NOMO-1 (cell line): ENCODE data around the gene TAC4.

Experiments used
- DNase-seq, 2 experiments: peaks; one replicate each; lab custom pipeline; 2025; ENCODE audit not compliant: unreplicated experiment in 2 of 2; lab: John Stamatoyannopoulos, UW

The TAC4 gene

DNA sequence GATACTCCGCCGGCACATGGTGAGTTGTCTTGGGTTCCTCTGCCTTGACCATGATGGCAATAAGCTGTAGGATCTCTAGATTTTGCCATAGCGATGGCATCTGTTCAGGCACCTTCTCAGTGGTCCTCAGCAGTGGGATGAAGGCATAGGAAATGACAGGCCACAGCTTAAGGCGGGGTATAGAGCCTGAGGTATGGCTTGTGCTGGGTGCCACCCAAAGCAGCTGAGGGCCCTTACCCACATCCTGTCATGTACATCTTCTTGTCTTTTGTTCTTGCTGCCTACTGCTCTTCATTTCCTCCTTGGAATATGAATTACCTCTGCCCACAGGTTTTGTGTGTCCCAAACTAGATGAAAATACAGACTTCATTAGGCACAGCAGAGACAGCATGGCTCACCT lies 29.9 kb downstream of the TAC4 start:
- no peak for DNase-seq

DNA sequence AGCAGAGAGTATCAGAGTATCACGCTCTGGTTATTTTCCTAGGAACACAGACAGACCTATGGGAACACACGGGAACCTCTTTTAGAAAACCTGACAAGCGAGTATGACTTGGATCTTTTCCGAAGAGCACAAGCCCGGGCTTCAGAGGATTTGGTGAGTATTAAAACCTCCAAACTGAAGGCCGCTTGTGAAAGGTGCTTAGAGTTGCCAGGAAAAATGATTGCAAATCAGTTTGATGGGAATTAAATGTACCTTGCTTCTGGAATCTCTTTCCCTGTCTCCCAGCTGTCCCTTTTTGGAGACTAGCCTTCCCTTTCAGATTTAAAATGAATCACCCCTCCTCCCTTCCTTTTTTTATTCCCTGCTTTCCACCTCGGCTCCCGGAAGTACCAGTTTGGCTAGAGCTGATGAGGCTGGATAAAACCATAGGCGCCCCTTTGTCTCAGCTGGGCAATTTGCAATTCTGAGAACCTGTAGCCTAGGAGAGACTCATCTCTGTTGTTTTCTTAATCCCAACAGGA lies 32.0 kb downstream of the TAC4 start:
- no peak for DNase-seq

DNA sequence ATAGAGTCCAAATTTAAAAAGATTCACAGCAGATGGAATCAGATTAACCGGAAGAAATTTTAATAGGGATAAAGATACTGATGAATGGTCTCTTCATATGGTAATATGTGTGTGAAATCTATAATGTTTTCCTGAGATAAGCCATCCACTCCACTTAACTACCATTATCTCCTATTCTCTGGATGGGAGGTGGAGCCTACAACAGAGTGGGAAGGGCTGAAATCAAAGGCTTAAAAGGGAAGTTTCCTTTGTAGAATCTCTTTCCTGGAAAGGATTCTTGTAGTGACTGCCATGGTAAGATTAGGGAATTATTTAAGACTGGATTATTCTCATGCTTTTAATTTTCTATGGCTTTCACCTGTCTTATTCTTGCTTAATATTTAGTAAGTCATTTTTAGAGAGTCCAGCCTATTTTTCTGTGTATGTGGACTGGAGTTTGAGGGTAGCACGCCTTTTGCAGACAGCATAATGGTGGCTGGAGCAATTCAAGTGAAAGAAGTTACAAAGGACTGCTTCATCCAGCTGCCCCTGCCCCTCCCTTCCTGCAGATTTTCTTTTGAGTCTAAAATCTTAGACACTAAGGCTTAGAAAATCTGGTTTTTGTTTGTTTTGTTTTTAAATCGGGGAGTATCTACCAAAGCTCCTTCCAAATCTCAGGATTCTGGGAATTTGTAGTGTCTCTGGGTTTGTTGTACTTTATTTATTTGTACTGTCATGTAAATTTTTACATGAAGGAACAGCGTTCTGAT lies 32.9 kb downstream of the TAC4 start:
- no peak for DNase-seq

DNA sequence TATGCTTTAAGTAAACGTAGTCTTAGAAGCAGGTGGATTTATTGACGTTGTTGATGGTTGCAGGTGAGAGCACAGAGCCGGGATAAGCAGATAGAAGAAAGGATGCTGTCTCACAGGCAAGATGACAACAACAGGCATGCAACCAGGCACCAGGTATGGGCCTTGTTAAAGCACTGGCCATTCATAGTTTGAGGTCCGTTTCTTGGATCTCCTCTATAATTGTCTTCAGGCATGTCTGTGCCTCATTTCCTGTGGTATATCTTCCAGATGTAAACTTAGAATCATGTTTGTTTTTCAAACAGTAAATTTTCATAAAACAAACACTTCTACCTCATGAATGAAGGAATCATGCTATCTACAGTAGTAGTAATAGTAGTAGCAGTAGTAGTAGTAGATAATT lies 38.8 kb downstream of the TAC4 start:
- DNase-seq: no peak

DNA sequence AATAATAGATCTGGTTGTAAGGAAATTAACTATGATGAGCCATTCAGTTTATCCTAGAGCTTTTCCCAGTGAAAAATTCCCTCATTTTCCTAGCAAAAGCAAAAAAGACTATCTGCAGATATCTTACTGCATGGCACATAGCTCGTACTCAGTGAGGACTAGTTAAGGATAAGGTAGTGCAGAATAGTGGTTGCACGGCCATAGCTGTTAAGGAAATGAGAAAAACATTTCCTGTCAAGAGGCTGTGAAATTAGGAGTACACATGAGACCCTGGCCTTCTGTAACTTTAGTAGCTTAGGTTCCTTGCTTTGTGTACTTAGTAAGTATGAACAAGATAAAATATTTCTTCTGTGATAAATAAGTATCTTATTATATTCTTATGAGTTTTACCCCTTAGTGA lies 49.1 kb downstream of the TAC4 start:
- DNase-seq: no peak

DNA sequence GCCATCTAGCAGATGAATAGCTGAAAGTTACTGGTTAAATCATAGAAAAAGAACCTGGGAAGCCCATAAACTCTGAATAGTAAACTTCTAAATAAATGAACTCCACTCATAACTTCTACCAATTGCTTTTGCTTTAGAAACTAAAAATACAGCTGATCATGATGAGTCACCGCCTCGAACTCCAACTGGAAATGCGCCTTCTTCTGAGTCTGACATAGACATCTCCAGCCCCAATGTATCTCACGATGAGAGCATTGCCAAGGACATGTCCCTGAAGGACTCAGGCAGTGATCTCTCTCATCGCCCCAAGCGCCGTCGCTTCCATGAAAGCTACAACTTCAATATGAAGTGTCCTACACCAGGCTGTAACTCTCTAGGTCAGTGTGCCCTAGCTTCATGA lies 49.7 kb downstream of the TAC4 start:
- no peak for DNase-seq

DNA sequence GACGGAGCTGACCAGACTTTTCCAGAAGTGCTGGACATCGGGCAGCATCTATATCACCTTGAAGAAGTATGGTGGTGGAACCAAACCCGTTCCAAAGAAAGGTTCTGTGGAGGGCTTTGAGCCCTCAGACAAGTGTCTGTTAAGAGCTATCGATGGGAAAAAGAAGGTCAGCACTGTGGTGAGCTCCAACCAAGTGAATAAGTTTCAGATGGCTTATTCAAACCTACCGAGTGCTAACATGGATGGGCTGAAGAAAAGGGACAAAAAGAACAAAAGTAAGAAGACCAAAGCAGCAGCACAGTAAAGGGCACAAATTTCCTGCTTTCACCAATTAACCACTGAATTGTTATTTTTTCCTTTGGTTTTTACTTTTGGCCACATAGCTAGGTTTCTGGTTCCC lies 52.5 kb downstream of the TAC4 start:
- DNase-seq: no peak

DNA sequence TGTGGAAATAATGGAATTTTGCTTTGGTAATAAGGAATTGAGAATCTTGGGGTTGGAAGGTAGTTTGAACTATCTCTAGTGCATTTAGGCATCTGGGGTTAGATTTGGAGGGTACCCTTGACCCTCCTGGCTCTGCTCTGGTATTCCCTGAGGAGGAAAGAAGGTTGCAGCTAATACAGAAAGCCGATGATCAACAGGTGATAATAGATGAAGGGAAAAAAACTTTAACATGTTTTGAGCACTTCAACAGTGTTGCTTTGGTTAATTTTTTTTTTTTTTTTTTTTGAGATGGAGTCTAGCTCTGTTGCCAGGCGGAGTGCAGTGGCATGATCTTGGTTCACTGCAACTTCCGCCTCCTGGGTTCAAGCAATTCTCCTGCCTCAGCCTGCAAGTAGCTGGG lies 54.6 kb downstream of the TAC4 start:
- DNase-seq: no peak

DNA sequence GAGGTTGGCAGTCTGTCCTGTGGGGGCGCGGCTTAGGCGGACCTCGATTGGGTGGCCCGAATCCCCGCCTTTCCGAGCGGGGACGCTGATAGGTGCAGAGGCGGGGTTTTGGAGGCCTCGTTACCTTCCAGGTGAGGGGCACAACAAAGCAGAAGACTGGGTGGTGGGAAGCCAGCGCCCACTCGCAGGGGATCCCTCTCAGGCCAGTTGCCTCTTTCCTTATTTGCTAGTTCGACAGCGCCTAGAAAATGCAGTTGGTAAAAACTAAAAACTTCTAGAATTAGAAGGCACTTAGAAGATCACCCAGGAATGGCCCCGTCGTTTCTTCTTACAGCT lies 58.7 kb downstream of the TAC4 start:
- DNase-seq: no peak

DNA sequence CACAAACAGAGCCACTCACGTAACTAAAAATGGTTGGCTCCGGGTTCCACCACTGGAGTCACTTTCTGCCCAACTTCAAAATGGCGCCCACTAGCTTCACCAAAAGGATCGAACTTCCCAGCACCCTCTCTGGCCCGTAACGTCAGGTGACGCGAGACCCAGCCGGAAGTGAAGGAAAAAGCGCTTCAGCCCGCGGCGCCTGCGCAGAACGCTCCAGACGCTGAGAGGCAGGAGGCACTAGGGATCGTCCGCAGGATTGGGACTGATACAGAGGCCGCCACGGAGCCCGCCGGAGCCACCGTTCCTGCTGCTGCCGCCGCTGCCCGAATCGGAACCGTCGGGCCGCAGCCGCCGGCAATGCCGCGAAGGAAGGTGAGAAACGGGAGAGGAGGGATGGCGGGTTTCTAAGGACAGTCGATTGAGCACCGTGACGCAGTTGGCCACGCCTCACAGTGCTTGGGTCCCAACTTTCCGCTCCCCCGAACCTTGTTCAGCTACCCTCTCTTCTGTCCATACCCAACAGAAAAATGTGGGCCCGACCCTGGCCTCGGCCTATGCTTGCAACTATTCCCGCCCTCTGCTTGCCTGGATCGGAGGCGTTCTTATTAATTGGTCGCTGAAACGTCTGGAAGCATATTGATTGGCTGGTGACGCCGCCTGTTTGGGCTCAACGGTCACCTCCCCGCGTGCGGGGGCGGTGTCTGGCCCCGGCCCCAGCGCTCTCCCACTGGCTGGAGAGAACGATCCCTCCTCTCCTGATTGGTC lies 59.2 kb downstream of the TAC4 start, which contains the start of gene KAT7:
KAT7 (plus strand) TSS at position 204 of the 765 bp plus-strand sequence; CDS start at position 358, 154 bp downstream.
- peak; percentile 99 for DNase-seq
